Bronchial epithelial cell (primary cell): ENCODE results near the gene SLC16A10. TPM values are rescaled to one million over a fixed set of nuclear protein-coding genes. Genes with fewer than 3 reads are reported as not detected.
"Not testable (repeated sequence)": the region's sequence is repeated elsewhere in the genome, so short reads cannot be mapped to it uniquely, and the experiment has no call there.

Source experiments
- DNase-seq: peaks from one replicate; pipeline ENCODE4 v3.0.0-alpha.2; 2010; ENCODE audit warnings: low read depth
- FAIRE-seq: peaks from 2 replicates; lab custom pipeline; 2011; peaks lifted over from hg19 to GRCh38; lab: Jason Lieb, UNC
- H3K27me3 ChIP-seq: 2 replicates; pipeline ENCODE4 v1.5.1; 2011; ENCODE audit warnings: low read length; ENCODE audit not compliant: control insufficient read depth, insufficient read depth
- H3K36me3 ChIP-seq: 2 replicates; pipeline ENCODE4 v1.5.1; 2011; ENCODE audit warnings: low read length; ENCODE audit not compliant: control insufficient read depth, insufficient read depth
- H3K4me3 ChIP-seq: 2 replicates; pipeline ENCODE4 v1.5.1; 2011; ENCODE audit warnings: mild to moderate bottlenecking, low read depth, low read length, control low read depth
- CTCF ChIP-seq: IDR thresholded peaks from 2 replicates; pipeline ENCODE4 v1.5.1; 2011; ENCODE audit warnings: mild to moderate bottlenecking, moderate library complexity, low read length, control low read depth, inconsistent platforms; ENCODE audit not compliant: insufficient read depth, severe bottlenecking
- total RNA-seq: library from RNA; depleted of rRNA; stranded (reverse); fragments of >200 nt; gene quantifications from 2 replicates; pipeline ENCODE4 v1.2.1, GENCODE V29; 2014

Gene SLC16A10
- total RNA-seq, 1 donor from 2014 or later, result 0.26 TPM

- DNase-seq (peak; percentile 20), FAIRE-seq (no peak)
- no peak for TF ChIP-seq CTCF
- Histone ChIP-seq H3K4me3 (no peak overlapping the region), H3K27me3 (peaks cover 2% of the 10 kb centered on the region), H3K36me3 (no peaks in the 10 kb centered on the region)
These were observed 6.6 kb upstream of the SLC16A10 start for GRCh38 chr6:111080698-111081097.

- no peak for TF ChIP-seq CTCF
- H3K36me3 ChIP-seq, result no peaks in the 10 kb centered on the region
- H3K27me3 ChIP-seq, result peaks cover 16% of the 10 kb centered on the region
- FAIRE-seq (no peak), DNase-seq (peak; percentile 7)
- H3K4me3 ChIP-seq, result no peak overlapping the region
These were observed 618 bp upstream of the SLC16A10 start for GRCh38 chr6:111086685-111087084.

GRCh38 chr6:111087871-111088667, 766 bp downstream of the SLC16A10 start:
- peaks cover 18% of the 10 kb centered on the region for H3K27me3 ChIP-seq
- TF ChIP-seq CTCF, result no peak
- peak overlapping the region; percentile 5 for H3K4me3 ChIP-seq
- DNase-seq (peak; percentile 15), FAIRE-seq (no peak)
- H3K36me3 ChIP-seq, result no peaks in the 10 kb centered on the region

GRCh38 chr6:111088668-111089003, 1.3 kb downstream of the SLC16A10 start:
- DNase-seq (no peak), FAIRE-seq (no peak)
- H3K4me3 ChIP-seq, result no peak overlapping the region
- TF ChIP-seq CTCF, result no peak
- H3K27me3 ChIP-seq, result peaks cover 18% of the 10 kb centered on the region
- H3K36me3 ChIP-seq, result no peaks in the 10 kb centered on the region

- no peaks in the 10 kb centered on the region for H3K36me3 ChIP-seq
- no peak for DNase-seq
- no peak for FAIRE-seq
- no peak for TF ChIP-seq CTCF
- H3K4me3 ChIP-seq, result no peak overlapping the region
- H3K27me3 ChIP-seq, result peaks cover 21% of the 10 kb centered on the region
These were observed 3.5 kb downstream of the SLC16A10 start for GRCh38 chr6:111090766-111091165.

GRCh38 chr6:111091987-111092386, 4.7 kb downstream of the SLC16A10 start:
- Histone ChIP-seq H3K4me3 (no peak overlapping the region), H3K27me3 (peaks cover 20% of the 10 kb centered on the region), H3K36me3 (no peaks in the 10 kb centered on the region)
- DNase-seq, result no peak
- TF ChIP-seq CTCF, result no peak
- no peak for FAIRE-seq

- not testable (repeated sequence) for H3K4me3 ChIP-seq, FAIRE-seq, H3K36me3 ChIP-seq, H3K27me3 ChIP-seq, DNase-seq
These were observed 8.2 kb downstream of the SLC16A10 start for GRCh38 chr6:111095488-111095887.
